ENCODE results near the gene TMEM165. TPM values are rescaled to one million over a fixed set of nuclear protein-coding genes. Genes with fewer than 3 reads are reported as not detected.

Gene TMEM165
- total RNA-seq, 3 donors from 2014 or later: 165 to 386 (median 204) TPM

DNA sequence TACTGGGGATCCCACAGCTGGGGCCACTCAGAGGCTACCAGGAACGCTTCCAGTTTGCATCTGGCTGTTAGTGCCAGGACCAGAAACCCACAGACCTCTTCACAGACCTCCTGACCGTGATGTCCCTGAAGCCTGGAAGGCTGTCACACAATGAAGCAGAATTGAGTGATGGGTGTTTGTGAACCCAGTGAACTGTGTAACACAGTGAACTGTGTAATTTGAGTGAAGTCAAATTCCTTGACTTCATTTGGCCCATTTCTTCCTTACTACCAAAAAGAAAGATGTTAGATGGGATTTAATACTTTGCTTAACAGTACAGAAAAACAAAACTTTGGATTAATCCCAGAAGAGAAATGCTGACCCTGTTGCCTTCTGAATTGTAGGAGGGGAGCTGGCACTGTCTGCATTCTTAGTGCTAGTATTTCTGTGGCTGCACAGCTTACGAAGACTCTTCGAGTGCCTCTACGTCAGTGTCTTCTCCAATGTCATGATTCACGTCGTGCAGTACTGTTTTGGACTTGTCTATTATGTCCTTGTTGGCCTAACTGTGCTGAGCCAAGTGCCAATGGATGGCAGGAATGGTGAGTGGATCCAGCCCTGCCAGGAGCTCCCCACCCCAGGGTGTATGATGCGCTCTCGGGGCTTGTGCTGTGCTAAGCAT, 31.9 kb upstream of the TMEM165 start:
- peak overlapping the region; percentile 43 to 72 for H3K27ac ChIP-seq
- no peaks in the 10 kb centered on the region for H3K9me3 ChIP-seq
- H3K27me3 ChIP-seq: no peaks in the 10 kb centered on the region
- no peaks in the 10 kb centered on the region for H3K36me3 ChIP-seq
- intact Hi-C loops (cut with DNase I; ENCODE audit: low total_unique reads): no loop called here
- no peaks in the 10 kb centered on the region for H3K4me1 ChIP-seq
- no peak overlapping the region for H3K4me3 ChIP-seq
- TF ChIP-seq POLR2AphosphoS5 (IDR thresholded peaks at IDR 0.05) (no peak), POLR2A (IDR thresholded peaks at IDR 0.05) (no peak)
- TF ChIP-seq, protein P1, sequence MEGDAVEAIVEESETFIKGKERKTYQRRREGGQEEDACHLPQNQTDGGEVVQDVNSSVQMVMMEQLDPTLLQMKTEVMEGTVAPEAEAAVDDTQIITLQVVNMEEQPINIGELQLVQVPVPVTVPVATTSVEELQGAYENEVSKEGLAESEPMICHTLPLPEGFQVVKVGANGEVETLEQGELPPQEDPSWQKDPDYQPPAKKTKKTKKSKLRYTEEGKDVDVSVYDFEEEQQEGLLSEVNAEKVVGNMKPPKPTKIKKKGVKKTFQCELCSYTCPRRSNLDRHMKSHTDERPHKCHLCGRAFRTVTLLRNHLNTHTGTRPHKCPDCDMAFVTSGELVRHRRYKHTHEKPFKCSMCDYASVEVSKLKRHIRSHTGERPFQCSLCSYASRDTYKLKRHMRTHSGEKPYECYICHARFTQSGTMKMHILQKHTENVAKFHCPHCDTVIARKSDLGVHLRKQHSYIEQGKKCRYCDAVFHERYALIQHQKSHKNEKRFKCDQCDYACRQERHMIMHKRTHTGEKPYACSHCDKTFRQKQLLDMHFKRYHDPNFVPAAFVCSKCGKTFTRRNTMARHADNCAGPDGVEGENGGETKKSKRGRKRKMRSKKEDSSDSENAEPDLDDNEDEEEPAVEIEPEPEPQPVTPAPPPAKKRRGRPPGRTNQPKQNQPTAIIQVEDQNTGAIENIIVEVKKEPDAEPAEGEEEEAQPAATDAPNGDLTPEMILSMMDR (IDR thresholded peaks at IDR 0.05): no peak
- DNase-seq (ENCODE audit: low spot score in 2 of 2): no peak

DNA sequence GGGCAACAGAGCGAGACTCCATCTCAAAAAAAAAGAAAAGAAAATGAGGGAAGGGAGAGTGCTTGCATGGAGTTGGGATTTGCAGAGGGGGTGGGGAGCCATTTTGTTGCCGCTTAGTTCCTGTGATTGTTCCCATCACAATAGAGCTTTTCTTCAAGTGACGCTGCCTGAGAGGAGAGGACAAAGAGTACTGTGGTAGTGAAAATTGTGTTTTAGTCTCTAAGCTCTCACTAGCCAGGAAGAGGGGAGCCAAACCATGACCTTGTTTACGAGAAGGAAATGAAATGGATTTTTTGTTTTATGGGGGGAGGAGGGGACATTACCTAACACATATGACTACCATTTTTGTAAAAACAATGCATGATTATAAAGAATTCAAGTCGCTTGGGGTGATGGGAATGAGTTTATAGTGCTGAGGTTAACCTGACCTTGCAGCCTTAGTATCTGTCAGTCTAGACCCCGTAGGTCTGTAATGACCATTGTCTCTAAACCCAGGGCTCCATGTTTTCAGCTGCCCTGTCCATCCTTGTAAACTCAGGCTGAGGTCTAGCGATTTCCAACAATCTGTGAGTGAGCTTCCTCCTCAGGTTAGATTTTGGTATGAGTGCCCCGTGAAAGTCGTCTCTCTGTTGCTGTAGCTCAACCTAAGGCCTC, 30.9 kb upstream of the TMEM165 start:
- Histone ChIP-seq H3K4me3 (no peak overlapping the region), H3K27me3 (no peaks in the 10 kb centered on the region), H3K4me1 (no peaks in the 10 kb centered on the region), H3K36me3 (no peaks in the 10 kb centered on the region), H3K9me3 (no peaks in the 10 kb centered on the region), H3K27ac (peak overlapping the region in 1 of 2 donors; percentile 72)
- no peak for DNase-seq (ENCODE audit: low spot score in 2 of 2)
- intact Hi-C loops (cut with DNase I; ENCODE audit: low total_unique reads): no loop called here
- TF ChIP-seq, protein P1 (IDR thresholded peaks at IDR 0.05): no peak
- TF ChIP-seq POLR2A (IDR thresholded peaks at IDR 0.05): no peak
- TF ChIP-seq POLR2AphosphoS5 (IDR thresholded peaks at IDR 0.05): no peak

DNA sequence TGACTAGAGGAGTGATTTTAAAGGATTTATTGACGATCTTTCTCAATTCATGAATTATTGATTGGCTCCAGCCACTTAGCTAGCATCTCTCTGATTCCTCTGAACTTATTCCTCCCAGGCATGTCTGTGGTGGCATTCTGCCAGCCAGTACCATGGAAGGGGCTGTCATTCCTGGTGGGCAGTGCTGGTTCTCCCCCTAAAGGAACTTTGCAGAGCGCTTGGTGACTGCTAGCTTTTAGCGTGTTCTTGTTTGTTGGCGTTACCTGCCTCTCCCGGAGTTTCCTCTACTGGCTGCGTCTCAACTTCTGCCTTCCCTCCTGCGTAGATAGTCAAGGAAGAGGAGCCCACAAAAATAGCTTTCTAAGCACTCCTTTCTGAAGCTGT, 30.4 kb upstream of the TMEM165 start:
- intact Hi-C loops (cut with DNase I; ENCODE audit: low total_unique reads): no loop called here
- H3K4me1 ChIP-seq: no peaks in the 10 kb centered on the region
- no peak overlapping the region for H3K4me3 ChIP-seq
- peak overlapping the region in 1 of 2 donors; percentile 72 for H3K27ac ChIP-seq
- H3K9me3 ChIP-seq: no peaks in the 10 kb centered on the region
- H3K27me3 ChIP-seq: no peaks in the 10 kb centered on the region
- TF ChIP-seq POLR2A (IDR thresholded peaks at IDR 0.05) (no peak), POLR2AphosphoS5 (IDR thresholded peaks at IDR 0.05) (no peak)
- TF ChIP-seq, protein P1 (IDR thresholded peaks at IDR 0.05): no peak
- DNase-seq (ENCODE audit: low spot score in 2 of 2): no peak
- no peaks in the 10 kb centered on the region for H3K36me3 ChIP-seq

DNA sequence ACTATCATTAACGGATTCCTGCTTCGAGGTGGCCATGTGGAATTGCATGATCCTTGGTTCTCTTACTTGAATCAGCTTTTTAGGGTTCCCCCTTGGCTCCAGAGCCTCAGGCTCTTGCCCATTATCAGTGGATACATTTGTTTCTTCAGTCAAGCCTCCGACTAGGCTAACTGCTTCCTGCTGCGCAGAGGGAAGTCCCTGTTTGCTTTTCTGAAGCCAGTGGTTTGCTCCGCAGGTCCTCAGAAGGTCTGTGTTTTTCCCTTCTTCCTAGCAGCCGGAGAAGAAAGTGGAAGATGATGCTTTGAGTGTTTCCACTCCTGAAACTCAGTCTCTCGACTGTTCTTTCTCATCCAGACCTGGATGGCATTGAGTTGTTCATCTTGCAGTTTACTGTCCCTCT, 29.1 kb upstream of the TMEM165 start:
- H3K36me3 ChIP-seq: no peaks in the 10 kb centered on the region
- no peak overlapping the region for H3K27ac ChIP-seq
- intact Hi-C loops (cut with DNase I; ENCODE audit: low total_unique reads): no loop called here
- no peak for DNase-seq (ENCODE audit: low spot score in 2 of 2)
- TF ChIP-seq, protein P1 (IDR thresholded peaks at IDR 0.05): no peak
- TF ChIP-seq POLR2A (IDR thresholded peaks at IDR 0.05): no peak
- TF ChIP-seq POLR2AphosphoS5 (IDR thresholded peaks at IDR 0.05): no peak
- H3K4me1 ChIP-seq: no peaks in the 10 kb centered on the region
- no peak overlapping the region for H3K4me3 ChIP-seq
- H3K9me3 ChIP-seq: no peaks in the 10 kb centered on the region
- no peaks in the 10 kb centered on the region for H3K27me3 ChIP-seq

DNA sequence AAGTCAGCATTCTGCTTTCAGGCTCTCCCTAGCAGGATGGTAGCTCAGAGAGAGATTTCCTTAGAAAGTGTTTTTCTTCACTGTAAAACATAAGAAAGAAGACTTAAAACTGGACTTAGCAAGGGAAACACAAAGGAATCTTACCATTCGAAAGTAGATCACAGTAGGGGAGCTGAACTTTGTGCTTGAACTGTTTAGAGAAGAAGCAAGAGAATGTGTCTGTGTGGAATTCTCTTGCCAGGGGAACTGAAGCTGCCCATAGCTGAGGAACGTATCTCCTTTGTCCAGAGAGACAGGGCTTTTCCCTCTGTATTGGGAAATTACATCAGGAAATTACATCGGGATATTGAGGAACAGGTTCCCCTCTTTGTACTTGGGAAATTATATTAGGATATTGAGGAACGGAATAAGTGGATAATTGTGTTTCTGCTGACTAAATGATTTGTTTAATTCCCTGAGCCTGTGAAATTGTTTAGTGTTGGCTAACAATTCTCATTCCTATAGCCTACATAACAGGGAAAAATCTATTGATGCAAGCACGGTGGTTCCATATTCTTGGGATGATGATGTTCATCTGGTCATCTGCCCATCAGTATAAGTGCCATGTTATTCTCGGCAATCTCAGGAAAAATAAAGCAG, 28.6 kb upstream of the TMEM165 start:
- Histone ChIP-seq H3K27me3 (no peaks in the 10 kb centered on the region), H3K36me3 (no peaks in the 10 kb centered on the region), H3K27ac (no peak overlapping the region), H3K4me1 (no peaks in the 10 kb centered on the region), H3K9me3 (no peaks in the 10 kb centered on the region), H3K4me3 (no peak overlapping the region)
- intact Hi-C loops (cut with DNase I; ENCODE audit: low total_unique reads): no loop called here
- no peak for DNase-seq (ENCODE audit: low spot score in 2 of 2)
- TF ChIP-seq, protein P1 (IDR thresholded peaks at IDR 0.05): no peak
- TF ChIP-seq POLR2AphosphoS5 (IDR thresholded peaks at IDR 0.05): no peak
- TF ChIP-seq POLR2A (IDR thresholded peaks at IDR 0.05): no peak
